KBM-7 (cell line): ENCODE data around the gene SCTR.

Experiments used
- DNase-seq: peaks from one replicate; pipeline ENCODE4 v3.0.0-alpha.2; 2015
- in situ Hi-C: fragments of 300-500 bp; cut with MboI; formaldehyde crosslinking; loops from 2 replicates; pipeline ENCODE4 v1.14.3; 2020; ENCODE audit warnings: low sequenced_read_pairs, low pct_unique_long_range_greater_than_20kb, mixed read lengths

SCTR gene

DNA sequence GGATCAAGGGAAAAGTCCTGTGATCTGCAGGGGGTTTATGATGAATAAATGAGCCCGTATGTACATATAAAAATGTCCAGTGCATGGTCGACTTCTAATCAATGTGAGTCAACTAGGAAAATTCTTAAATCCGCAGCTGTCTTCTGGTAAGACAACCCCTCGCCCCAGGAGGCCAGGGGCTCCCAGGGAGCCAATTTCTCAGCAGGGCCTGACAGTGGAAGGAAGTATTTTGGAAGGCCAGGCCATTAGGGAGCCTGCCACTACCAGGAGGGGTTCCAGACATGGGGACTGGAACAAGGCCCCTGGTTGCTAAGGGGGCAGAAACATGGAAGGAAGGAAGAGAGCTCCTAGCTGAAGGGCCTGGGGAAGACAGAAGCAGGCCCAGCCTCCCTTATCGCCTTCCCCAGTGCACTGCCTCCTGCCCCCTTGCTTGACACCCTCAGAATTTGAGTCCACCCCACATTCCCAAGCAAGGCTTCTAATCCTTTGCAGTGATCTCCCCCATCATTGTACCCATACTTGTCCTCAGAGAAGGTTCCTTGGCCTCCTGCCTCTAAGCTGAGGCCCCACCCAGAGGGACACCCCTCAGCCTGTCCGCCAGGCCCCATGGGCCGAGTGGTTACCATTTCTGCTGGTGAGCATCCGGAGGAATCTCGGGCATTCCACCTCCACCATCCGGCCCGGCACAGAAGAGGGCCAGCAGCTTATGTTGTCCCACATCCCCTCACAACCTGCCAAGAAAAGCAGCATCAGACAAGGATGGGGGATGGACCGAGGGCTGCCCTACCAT, 45.9 kb downstream of the SCTR start:
- in situ Hi-C loops, result loop anchor here (10.0 kb wide), 1 partner anchor 64 kb away; no protein-coding TSS in a partner anchor

DNA sequence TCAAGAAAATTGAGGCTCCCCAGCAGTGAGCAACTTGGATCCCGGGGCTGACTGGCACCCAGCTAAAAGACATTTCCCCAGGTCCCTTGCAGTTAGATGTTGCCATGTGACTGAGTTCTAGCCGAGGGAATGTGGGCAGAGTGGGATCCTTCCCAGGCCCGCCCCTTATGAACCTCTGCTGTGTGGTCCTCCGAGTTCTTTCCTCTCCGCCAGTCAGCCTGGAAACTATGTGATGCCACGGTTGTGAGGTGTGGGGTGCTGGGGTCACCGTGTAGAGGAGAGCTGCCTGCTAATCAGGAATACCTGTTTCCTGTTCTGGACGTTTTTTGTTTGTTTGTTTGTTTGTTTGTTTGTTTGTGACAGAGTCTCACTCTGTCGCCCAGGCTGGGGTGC, 47.2 kb downstream of the SCTR start:
- in situ Hi-C loops, result loop anchor here (10.0 kb wide), 1 partner anchor 62 kb away; no protein-coding TSS in a partner anchor
- no peak for DNase-seq

More for the DNA sequence above, 45.9 kb downstream of the SCTR start:
- DNase-seq, result no peak

DNA sequence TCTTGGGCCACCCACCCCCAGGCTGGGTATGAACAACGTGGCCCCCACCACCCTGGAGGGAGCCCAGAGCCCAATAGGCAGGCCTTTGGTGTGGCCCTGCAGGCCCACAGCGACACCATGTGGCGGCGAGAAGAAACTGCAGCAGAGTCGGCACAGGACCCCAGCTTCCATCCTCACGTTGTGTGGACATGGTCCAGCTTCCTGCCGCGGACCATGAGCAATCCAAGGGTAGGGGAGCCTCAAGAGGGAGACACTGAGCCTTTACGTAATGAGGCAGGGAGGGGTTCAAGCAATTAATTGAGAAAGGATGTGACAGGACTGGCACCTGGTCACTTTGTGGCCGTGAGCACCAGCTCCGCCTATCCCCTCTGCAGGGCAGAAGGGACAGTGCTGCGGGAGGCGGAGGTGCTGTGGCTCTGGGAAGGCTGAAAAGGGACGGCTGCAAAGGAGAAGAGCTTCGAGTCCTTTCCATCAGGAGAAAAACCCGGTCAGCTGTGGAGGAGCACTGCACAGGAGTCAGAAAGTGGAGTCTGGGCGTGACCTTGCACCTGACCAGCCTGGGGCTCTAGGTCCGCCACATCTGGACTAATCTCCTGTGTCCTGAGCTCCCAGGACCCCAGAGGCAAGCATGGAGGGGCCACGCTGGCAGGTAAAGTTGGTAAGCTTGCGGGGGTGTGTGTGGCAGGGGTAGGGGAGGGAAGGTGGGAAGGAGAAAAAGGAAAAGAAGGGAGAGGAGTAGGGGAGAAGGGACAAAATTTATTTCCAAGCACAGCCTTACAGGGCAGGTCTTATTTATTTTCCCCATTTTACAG, 47.8 kb downstream of the SCTR start:
- peak; percentile 68 for DNase-seq
- in situ Hi-C loops, result loop anchor here (10.0 kb wide), 1 partner anchor 62 kb away; no protein-coding TSS in a partner anchor

- in situ Hi-C loops, result loop anchor here (10.0 kb wide), 1 partner anchor 61 kb away; no protein-coding TSS in a partner anchor
- no peak for DNase-seq
Observed at GRCh38 chr2:119475857-119476244, 48.4 kb downstream of the SCTR start.

DNA sequence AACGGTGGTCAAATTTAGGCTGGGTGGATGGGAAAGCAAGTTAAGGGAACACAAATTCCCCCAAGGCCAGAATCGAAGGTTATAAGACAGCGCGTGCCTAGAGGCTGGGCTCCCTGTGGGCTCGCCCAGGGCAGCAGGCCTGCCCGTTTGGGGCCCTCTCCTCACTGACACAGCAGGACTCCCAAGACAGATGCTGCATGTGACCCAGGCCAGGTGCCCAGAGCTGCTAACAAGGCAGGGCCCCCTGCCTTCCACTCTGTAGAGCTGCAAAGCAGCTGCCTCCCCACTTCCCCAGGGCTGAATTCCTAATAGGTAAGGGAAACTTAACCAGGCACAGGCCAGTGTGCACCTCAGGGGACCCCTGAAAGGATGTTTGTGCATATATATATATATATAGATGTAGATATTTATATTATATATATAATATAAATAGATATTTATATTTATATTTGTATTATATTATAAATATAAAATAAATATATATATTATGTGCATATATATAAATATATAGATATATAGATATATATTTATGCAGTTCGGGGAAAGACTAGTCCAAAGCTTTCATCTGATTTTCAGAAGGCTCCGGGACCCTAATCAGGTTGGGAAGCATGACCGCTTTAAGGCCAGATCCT, 48.9 kb downstream of the SCTR start:
- in situ Hi-C loops, result loop anchor here (10.0 kb wide), 1 partner anchor 61 kb away; no protein-coding TSS in a partner anchor
- DNase-seq, result peak; percentile 7

GRCh38 chr2:119474371-119475224, 49.7 kb downstream of the SCTR start:
- in situ Hi-C loops, result loop anchor here (10.0 to 25.0 kb wide), 2 partner anchors 60 to 587 kb away; no protein-coding TSS in a partner anchor
- no peak for DNase-seq

DNA sequence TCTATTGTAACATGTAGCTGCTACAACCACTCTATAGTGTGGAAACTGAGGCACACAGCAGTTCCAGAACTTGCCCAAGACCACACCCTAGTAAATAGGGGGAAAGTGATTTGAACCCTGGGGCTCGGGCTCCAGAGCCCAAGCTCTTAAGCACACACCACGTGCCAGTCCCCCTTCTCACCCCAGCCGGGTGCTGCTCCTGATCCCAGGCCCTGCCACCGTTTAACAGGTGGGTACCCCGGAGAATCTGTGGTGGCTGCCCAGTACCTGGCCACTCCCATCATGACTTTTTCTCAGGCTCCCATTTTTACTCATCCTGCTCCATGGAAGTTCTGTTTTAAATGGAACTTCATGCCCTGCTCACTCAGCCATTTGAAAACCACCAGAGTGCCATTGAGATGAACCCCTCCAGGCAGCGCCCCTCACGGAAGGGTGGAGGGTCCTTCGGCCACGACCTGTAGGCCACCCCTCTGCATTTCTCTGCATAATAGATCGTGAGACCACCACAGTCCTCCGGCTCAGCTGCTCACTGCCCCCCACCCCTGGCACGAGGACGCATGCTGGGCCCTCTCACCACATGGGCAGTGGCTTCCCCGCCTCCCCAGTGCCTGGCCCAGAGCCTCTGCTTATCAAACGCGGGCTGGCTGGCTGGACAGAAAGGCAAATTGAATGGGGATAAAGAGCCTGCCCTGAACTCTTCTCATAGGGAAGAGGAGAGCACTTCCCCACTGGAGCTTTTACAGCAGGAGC, 50.5 kb downstream of the SCTR start:
- in situ Hi-C loops, result loop anchor here (10.0 to 25.0 kb wide), 2 partner anchors 59 to 586 kb away; no protein-coding TSS in a partner anchor
- no peak for DNase-seq

- in situ Hi-C loops, result loop anchor here (10.0 to 25.0 kb wide), 2 partner anchors 58 to 585 kb away; no protein-coding TSS in a partner anchor
- DNase-seq, result no peak
Observed at GRCh38 chr2:119472749-119473148, 51.5 kb downstream of the SCTR start.

- no peak for DNase-seq
Observed at GRCh38 chr2:119469661-119470297, 54.5 kb downstream of the SCTR start.

DNA sequence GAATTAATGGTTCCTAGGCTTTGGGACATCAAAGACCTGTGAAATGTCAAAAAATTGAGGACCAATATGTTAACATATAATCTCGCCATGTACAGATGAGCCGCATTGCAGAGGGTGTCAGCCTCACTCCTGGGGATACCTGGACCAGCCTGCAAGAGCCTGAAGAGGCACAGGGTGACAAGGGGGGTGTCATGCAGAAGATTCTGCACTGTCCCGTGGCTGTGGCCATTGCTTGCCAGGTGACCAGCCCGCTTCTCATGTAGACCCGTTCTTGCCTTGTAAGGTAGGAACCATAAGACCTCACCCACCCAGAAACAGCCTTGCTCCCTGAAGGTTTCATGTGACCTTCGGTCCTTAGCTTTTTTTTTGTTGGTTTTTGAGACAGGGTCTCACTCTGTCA, 55.2 kb downstream of the SCTR start:
- in situ Hi-C loops, result loop anchor here (25.0 kb wide), 1 partner anchor 582 kb away; no protein-coding TSS in a partner anchor

More at GRCh38 chr2:119469661-119470297, 54.5 kb downstream of the SCTR start:
- in situ Hi-C loops, result loop anchor here (10.0 to 25.0 kb wide), 2 partner anchors 55 to 582 kb away; no protein-coding TSS in a partner anchor

DNA sequence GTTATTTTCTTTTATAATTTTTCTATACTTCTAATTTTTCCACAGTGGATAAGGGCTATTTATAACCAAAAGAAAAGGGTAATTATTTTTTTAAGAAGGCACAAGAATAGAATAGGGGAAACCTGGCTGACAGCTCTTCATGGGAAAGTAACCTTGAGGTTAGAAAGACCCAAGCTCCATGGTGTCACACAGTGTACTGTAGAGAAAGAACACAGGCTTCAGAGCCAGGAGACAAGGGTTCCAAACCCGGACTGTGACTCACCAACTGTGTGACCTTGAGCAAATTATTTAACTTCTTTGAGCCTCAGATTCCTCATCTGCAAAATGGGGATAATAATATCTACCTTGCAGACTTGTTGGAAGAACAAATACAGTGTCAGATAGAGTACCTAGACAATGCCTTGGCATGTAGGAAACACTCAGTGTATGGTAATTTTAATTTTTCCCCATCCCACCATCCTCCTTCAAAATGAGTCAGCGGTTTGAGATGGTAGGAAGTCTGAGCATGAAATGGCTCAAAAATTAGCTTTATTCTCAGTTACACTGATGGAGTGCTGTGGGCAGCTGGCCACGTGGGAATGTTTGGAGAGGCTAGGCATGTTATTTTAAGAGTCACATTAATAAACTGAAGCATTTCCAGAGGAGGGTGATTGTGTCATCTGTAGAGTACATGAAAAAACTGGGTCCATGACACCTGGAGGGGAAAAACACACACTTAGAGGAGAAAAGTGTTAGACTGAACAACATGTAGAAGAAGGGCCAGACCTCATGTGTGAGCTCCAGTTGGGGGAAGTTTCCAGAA, 55.9 kb downstream of the SCTR start:
- DNase-seq, result no peak
- in situ Hi-C loops, result loop anchor here (25.0 kb wide), 1 partner anchor 581 kb away; no protein-coding TSS in a partner anchor

More for the DNA sequence above, 55.2 kb downstream of the SCTR start:
- DNase-seq, result no peak

DNA sequence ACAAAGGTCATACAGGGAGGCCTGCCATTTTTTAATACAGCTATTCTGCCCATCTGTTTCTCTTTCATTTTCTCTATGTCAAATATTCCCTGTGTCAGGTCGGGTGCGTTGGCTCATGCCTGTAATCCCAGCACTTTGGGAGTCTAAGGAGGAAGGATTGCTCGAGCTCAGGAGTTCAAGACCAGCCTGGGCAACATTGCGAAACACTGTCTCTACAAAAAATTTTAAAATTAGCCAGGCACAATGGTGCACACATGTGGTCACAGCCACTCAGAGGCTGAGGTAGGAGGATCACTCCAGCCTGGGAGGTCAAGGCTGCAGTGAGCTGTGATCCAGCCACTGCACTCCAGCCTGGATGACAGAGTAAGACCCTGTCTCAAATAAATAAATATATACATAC, 57.9 kb downstream of the SCTR start:
- DNase-seq, result no peak
- in situ Hi-C loops, result loop anchor here (25.0 kb wide), 1 partner anchor 579 kb away; no protein-coding TSS in a partner anchor

GRCh38 chr2:119465687-119466086, 58.6 kb downstream of the SCTR start:
- in situ Hi-C loops, result loop anchor here (25.0 kb wide), 1 partner anchor 578 kb away; no protein-coding TSS in a partner anchor

DNA sequence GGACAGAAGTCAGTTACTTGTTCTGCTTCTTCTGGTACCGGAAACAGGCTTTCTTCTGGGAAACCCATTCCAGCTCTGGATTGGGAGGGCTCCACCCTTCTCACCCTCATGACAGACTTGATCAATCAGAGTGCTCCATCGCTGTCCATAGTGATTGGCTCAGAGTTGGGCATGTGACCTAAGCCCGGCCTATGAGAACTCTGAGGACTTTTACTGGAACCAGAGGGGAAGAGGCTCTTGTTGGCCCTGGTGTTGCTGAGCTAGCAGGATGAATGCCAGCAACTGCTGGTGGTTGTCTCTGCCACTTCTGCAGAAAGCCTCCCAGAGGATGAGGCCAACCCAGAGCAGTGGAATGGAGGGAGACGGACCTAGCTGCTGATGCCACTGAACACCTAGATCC, 59.3 kb downstream of the SCTR start:
- in situ Hi-C loops, result loop anchor here (25.0 kb wide), 1 partner anchor 578 kb away; no protein-coding TSS in a partner anchor
- DNase-seq, result no peak

More at GRCh38 chr2:119465687-119466086, 58.6 kb downstream of the SCTR start:
- no peak for DNase-seq

DNA sequence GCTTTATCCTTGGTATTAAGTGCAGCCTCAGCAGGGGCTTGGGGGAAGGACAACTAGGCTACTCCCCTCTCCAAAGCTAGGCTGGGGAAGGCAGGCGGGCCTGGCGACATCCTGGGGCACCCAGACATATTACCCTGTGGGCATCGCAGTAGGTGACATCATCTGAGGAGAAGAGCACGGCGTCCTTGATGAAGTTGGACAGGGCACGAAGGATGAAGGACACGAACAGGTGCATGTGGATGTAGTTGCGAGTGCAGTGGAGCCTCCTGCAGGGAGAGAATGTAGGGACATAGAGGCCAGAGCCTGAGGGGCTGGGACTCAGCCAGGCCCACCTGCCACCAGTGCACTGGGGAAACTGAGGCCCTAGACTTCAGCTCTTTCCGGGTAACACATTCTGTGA, 60.3 kb downstream of the SCTR start:
- in situ Hi-C loops, result loop anchor here (25.0 kb wide), 1 partner anchor 577 kb away; no protein-coding TSS in a partner anchor
- DNase-seq, result no peak

GRCh38 chr2:119463136-119463535, 61.1 kb downstream of the SCTR start:
- in situ Hi-C loops, result loop anchor here (25.0 kb wide), 1 partner anchor 576 kb away; no protein-coding TSS in a partner anchor
- no peak for DNase-seq
